ENCODE data around the gene UQCC5. TPM values are rescaled to one million over a fixed set of nuclear protein-coding genes. Genes with fewer than 3 reads are reported as not detected.

UQCC5 gene
- total RNA-seq, 4 donors from 2014 or later: 0.32 to 5.1 (median 1.9) TPM

DNA sequence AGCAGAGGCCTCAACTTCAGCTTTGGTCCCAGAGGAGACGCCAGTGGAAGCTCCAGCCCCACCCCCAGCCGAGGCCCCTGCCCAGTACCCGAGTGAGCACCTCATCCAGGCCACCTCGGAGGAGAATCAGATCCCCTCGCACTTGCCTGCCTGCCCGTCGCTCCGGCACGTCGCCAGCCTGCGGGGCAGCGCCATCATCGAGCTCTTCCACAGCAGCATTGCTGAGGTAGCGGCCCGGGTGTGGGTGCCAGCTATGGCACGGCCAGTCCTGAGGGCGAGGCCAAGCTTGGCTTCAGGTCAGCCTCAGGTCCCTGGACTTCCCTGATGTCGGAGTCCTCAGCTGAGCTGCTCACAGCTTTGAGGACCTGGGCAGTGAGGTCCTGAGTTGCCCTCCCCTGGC lies 47.0 kb upstream of the UQCC5 start:
- intact Hi-C loops (cut with DNase I): no loop called here

GRCh38 chr3:52490035-52490938 lies 46.1 kb upstream of the UQCC5 start:
- Histone ChIP-seq H3K9me3 (no peaks in the 10 kb centered on the region), H3K4me3 (no peak overlapping the region), H3K27me3 (no peaks in the 10 kb centered on the region), H3K4me1 (peaks cover 10 to 74% (median 40%) of the 10 kb centered on the region in 3 donors), H3K27ac (peak overlapping the region in 3 of 4 donors; percentile 11 to 81 (median 72)), H3K36me3 (peaks cover 51 to 85% (median 66%) of the 10 kb centered on the region in 3 donors)
- WGBS, 2 donors: 88 to 90% methylated on average over 9 to 13 of the region's 22 CpGs
- TF ChIP-seq POLR2A (IDR thresholded peaks at IDR 0.05) (no peak), CTCF (IDR thresholded peaks at IDR 0.05) (no peak)
- intact Hi-C loops (cut with DNase I): no loop called here
- DNase-seq: no peak

More for the DNA sequence above, 47.0 kb upstream of the UQCC5 start:
- no peaks in the 10 kb centered on the region for H3K9me3 ChIP-seq
- TF ChIP-seq POLR2A (IDR thresholded peaks at IDR 0.05): no peak
- TF ChIP-seq CTCF (IDR thresholded peaks at IDR 0.05): no peak
- H3K4me1 ChIP-seq: peaks cover 9 to 74% (median 41%) of the 10 kb centered on the region in 3 donors
- DNase-seq: no peak
- H3K4me3 ChIP-seq: no peak overlapping the region
- H3K27ac ChIP-seq: peak overlapping the region in 3 of 4 donors; percentile 11 to 81 (median 72)
- H3K36me3 ChIP-seq: peaks cover 51 to 91% (median 66%) of the 10 kb centered on the region in 3 donors
- no peaks in the 10 kb centered on the region for H3K27me3 ChIP-seq
- WGBS, 2 donors: 80 to 92% methylated on average over 1 to 5 of the region's 18 CpGs

DNA sequence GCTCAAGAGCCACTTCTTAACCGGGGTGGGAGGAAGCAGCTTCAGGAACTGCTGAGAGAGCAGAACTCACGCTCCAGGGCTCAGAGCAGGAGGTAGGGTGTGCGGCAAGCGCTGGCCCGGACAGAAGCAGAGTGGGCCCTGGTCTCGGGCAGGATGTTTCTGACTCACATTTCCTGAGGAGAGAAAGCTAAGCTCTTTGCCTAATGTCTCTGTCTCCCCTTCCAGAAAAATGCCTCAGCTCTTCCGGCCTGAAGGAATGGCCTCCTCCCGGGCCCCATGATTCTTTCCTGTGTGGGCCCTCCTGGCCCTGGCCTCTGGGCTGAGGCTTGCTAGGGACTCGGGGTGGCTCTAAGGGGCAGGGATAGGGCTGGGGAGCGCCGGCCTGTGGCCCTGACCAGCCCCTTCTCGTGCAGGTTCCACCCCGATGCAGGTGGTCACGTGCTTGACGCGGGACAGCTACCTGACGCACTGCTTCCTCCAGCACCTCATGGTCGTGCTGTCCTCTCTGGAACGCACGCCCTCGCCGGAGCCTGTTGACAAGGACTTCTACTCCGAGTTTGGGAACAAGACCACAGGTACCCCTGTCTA lies 45.4 kb upstream of the UQCC5 start:
- TF ChIP-seq CTCF (IDR thresholded peaks at IDR 0.05): no peak
- TF ChIP-seq POLR2A (IDR thresholded peaks at IDR 0.05): no peak
- peaks cover 51 to 77% (median 66%) of the 10 kb centered on the region in 3 donors for H3K36me3 ChIP-seq
- peaks cover 10 to 74% (median 44%) of the 10 kb centered on the region in 3 donors for H3K4me1 ChIP-seq
- peak overlapping the region; percentile 47 to 81 (median 66) for H3K27ac ChIP-seq
- no peak overlapping the region for H3K4me3 ChIP-seq
- intact Hi-C loops (cut with DNase I): no loop called here
- H3K9me3 ChIP-seq: no peaks in the 10 kb centered on the region
- no peak for DNase-seq
- WGBS, 2 donors: 74 to 96% methylated on average over 5 to 12 of the region's 23 CpGs
- no peaks in the 10 kb centered on the region for H3K27me3 ChIP-seq

- peaks cover 10 to 84% (median 46%) of the 10 kb centered on the region in 3 donors for H3K4me1 ChIP-seq
- WGBS, 2 donors: 93% methylated on average over 3 of the region's 21 CpGs; no CpG with 5 or more reads in 1 of the 2 donors
- no peaks in the 10 kb centered on the region for H3K27me3 ChIP-seq
- no peak overlapping the region for H3K4me3 ChIP-seq
- H3K9me3 ChIP-seq: no peaks in the 10 kb centered on the region
- peak overlapping the region in 2 of 4 donors; percentile 72 to 81 for H3K27ac ChIP-seq
- intact Hi-C loops (cut with DNase I): no loop called here
- no peak for DNase-seq
- H3K36me3 ChIP-seq: peaks cover 44 to 67% (median 61%) of the 10 kb centered on the region in 3 donors
- TF ChIP-seq POLR2A (IDR thresholded peaks at IDR 0.05): no peak
- TF ChIP-seq CTCF (IDR thresholded peaks at IDR 0.05): no peak
Measured at GRCh38 chr3:52492059-52492458, 44.3 kb upstream of the UQCC5 start.
